Loucy (cell line): ENCODE data around the gene FCAMR.

Source experiments
- H2AFZ ChIP-seq: fragments of 200-600 bp; sonication (generic); 2 replicates; pipeline ENCODE4 v1.6.0; 2016; ENCODE audit warnings: antibody characterized with exemption, mild to moderate bottlenecking, low read length, moderate library complexity
- H3F3A ChIP-seq: fragments of 200-600 bp; 2 replicates; pipeline ENCODE4 v1.6.0; 2016; ENCODE audit warnings: antibody characterized with exemption, low read depth, mild to moderate bottlenecking
- H3K27me3 ChIP-seq: fragments of 200-600 bp; sonication (generic); 2 replicates; pipeline ENCODE4 v1.6.1; 2014; ENCODE audit warnings: low read length, mild to moderate bottlenecking; ENCODE audit not compliant: insufficient read depth, poor library complexity, severe bottlenecking
- H3K36me3 ChIP-seq: fragments of 200-600 bp; sonication (generic); 2 replicates; pipeline ENCODE4 v1.6.1; 2016; ENCODE audit warnings: low read length; ENCODE audit not compliant: insufficient read depth
- H3K4me1 ChIP-seq: fragments of 200-600 bp; sonication (generic); 2 replicates; pipeline ENCODE4 v1.5.1; 2014; ENCODE audit warnings: low read length, mild to moderate bottlenecking; ENCODE audit not compliant: insufficient read depth, poor library complexity, severe bottlenecking
- H3K4me2 ChIP-seq: fragments of 200-600 bp; sonication (generic); 2 replicates; pipeline ENCODE4 v1.6.0; 2014; ENCODE audit warnings: antibody characterized with exemption, low read length, low read depth, mild to moderate bottlenecking; ENCODE audit not compliant: poor library complexity, severe bottlenecking
- H3K4me3 ChIP-seq: fragments of 200-600 bp; sonication (generic); 2 replicates; pipeline ENCODE4 v1.5.1; 2014; ENCODE audit warnings: low read length, mild to moderate bottlenecking, mixed read lengths; ENCODE audit not compliant: poor library complexity, severe bottlenecking
- H3K79me2 ChIP-seq: fragments of 200-600 bp; sonication (generic); 2 replicates; pipeline ENCODE4 v1.6.1; 2014; ENCODE audit warnings: low read length; ENCODE audit not compliant: insufficient read depth
- H3K9ac ChIP-seq: fragments of 200-600 bp; sonication (generic); 2 replicates; pipeline ENCODE4 v1.6.0; 2014; ENCODE audit warnings: mild to moderate bottlenecking, low read depth, low read length, moderate library complexity; ENCODE audit not compliant: poor library complexity, severe bottlenecking
- H3K9me2 ChIP-seq: fragments of 200-600 bp; sonication (generic); replicated peaks from 2 replicates; pipeline ENCODE4 v1.6.1; 2016; ENCODE audit warnings: low read depth, low read length, mixed read lengths
- H3K9me3 ChIP-seq: fragments of 200-600 bp; sonication (generic); 2 replicates; pipeline ENCODE4 v1.6.1; 2014; ENCODE audit warnings: mild to moderate bottlenecking, antibody characterized with exemption, low read length, low read depth; ENCODE audit not compliant: insufficient read depth
- H4K20me1 ChIP-seq: fragments of 200-600 bp; sonication (generic); 2 replicates; pipeline ENCODE4 v1.6.0; 2014; ENCODE audit warnings: antibody characterized with exemption, low read length, mild to moderate bottlenecking; ENCODE audit not compliant: insufficient read depth, poor library complexity, severe bottlenecking
- EZH2phosphoT487 ChIP-seq: fragments of 200-600 bp; IDR thresholded peaks from 2 replicates; pipeline ENCODE4 v1.6.1; 2018; ENCODE audit warnings: antibody characterized with exemption, mild to moderate bottlenecking, moderate library complexity, borderline replicate concordance
- TF ChIP-seq, protein P1 (sequence below): fragments of 200-600 bp; sonication (generic); conservative IDR thresholded peaks from 2 replicates; pipeline ENCODE4 v1.5.1; 2014; ENCODE audit warnings: mild to moderate bottlenecking, antibody characterized with exemption, low read length

FCAMR gene

DNA sequence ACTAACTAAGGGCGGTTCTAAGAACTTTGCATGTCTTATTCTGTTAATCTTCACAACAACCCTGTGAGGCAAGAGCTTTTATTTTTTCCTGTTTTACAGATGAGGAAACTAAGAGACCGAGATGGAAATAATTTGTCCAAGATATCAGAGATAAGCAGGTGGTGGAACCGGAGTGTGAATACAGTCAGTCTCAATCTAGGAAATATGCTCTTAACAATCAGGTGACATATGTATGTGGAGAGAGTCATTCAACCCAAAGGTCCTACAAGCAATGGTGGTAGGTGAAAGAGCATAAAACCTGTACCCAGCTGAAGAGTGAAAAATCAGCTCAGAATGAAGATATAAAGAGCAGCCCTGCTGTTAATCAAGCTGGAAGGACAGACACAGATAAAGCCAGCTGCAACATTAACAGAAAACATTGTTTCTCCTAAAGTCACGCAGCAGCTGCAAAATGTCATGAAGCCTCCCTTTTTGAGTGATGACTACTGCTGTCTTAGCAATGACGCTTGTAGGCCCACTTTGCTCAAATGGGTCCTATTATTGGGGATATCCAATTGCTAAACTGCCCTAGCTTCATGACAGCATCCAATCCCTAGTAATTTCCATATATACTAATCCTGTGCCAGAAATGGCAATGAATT, 30.5 kb upstream of the FCAMR start:
- Histone ChIP-seq H3K9me2 (no peaks in the 10 kb centered on the region), H3F3A (no peaks in the 10 kb centered on the region), H3K4me3 (no peak overlapping the region), H3K4me1 (no peaks in the 10 kb centered on the region), H3K4me2 (no peak overlapping the region), H4K20me1 (no peaks in the 10 kb centered on the region), H3K9me3 (no peaks in the 10 kb centered on the region), H3K36me3 (no peaks in the 10 kb centered on the region), H3K9ac (no peak overlapping the region), H3K79me2 (no peaks in the 10 kb centered on the region), H2AFZ (no peak overlapping the region), H3K27me3 (no peaks in the 10 kb centered on the region)
- TF ChIP-seq, protein P1, sequence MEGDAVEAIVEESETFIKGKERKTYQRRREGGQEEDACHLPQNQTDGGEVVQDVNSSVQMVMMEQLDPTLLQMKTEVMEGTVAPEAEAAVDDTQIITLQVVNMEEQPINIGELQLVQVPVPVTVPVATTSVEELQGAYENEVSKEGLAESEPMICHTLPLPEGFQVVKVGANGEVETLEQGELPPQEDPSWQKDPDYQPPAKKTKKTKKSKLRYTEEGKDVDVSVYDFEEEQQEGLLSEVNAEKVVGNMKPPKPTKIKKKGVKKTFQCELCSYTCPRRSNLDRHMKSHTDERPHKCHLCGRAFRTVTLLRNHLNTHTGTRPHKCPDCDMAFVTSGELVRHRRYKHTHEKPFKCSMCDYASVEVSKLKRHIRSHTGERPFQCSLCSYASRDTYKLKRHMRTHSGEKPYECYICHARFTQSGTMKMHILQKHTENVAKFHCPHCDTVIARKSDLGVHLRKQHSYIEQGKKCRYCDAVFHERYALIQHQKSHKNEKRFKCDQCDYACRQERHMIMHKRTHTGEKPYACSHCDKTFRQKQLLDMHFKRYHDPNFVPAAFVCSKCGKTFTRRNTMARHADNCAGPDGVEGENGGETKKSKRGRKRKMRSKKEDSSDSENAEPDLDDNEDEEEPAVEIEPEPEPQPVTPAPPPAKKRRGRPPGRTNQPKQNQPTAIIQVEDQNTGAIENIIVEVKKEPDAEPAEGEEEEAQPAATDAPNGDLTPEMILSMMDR: no peak
- no peak for TF ChIP-seq EZH2phosphoT487

- peaks cover 10% of the 10 kb centered on the region for H3K27me3 ChIP-seq
- no peaks in the 10 kb centered on the region for H3K79me2 ChIP-seq
- H3K4me3 ChIP-seq: no peak overlapping the region
- no peak for TF ChIP-seq EZH2phosphoT487
- TF ChIP-seq, protein P1: no peak
- no peaks in the 10 kb centered on the region for H3K4me1 ChIP-seq
- H3K36me3 ChIP-seq: no peaks in the 10 kb centered on the region
- no peaks in the 10 kb centered on the region for H3K9me2 ChIP-seq
- H3K9ac ChIP-seq: no peak overlapping the region
- H2AFZ ChIP-seq: no peak overlapping the region
- H3K4me2 ChIP-seq: no peak overlapping the region
- no peaks in the 10 kb centered on the region for H4K20me1 ChIP-seq
- H3K9me3 ChIP-seq: no peaks in the 10 kb centered on the region
- no peaks in the 10 kb centered on the region for H3F3A ChIP-seq
These were observed 28.6 kb upstream of the FCAMR start for GRCh38 chr1:206998816-206999215.

DNA sequence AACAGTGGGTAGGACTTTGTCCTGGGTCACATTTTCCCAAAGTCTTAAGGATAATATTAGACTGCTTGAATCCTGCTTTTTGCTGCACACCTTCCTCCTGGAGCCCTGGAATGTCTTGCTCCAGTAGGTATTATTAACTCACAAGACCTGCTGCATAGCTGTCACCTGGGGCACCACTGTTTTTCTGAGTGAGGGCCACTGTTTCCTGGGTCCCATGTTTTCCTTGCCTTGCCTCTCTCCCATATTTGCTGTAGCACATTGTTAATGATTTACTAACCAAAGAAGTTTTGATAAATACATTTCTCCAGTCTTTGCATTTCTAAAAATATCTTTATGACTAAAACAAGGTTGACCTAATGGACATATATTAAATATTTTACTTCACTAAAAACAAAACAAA, 22.5 kb upstream of the FCAMR start:
- no peak for TF ChIP-seq EZH2phosphoT487
- TF ChIP-seq, protein P1: no peak
- no peaks in the 10 kb centered on the region for H3K36me3 ChIP-seq
- no peak overlapping the region for H3K4me2 ChIP-seq
- H3K79me2 ChIP-seq: no peaks in the 10 kb centered on the region
- H3K9me2 ChIP-seq: no peaks in the 10 kb centered on the region
- peaks cover 14% of the 10 kb centered on the region for H3K27me3 ChIP-seq
- H3K9ac ChIP-seq: no peak overlapping the region
- H4K20me1 ChIP-seq: no peaks in the 10 kb centered on the region
- no peaks in the 10 kb centered on the region for H3K9me3 ChIP-seq
- H3F3A ChIP-seq: no peaks in the 10 kb centered on the region
- H3K4me3 ChIP-seq: no peak overlapping the region
- no peaks in the 10 kb centered on the region for H3K4me1 ChIP-seq
- no peak overlapping the region for H2AFZ ChIP-seq
